Osteoblast (primary cell): Measurements from ENCODE around the gene MTCL3.

Experiments used
- DNase-seq: peaks from one replicate; pipeline ENCODE4 v3.0.0; 2011; ENCODE audit warnings: low spot score, mixed read lengths; ENCODE audit not compliant: insufficient read length; ENCODE audit errors: missing footprints
- H2AFZ ChIP-seq: 2 replicates; pipeline ENCODE4 v1.6.0; 2011; ENCODE audit warnings: mild to moderate bottlenecking, low read length
- H3K27ac ChIP-seq: 2 replicates; pipeline ENCODE4 v1.5.1; 2011; ENCODE audit warnings: mild to moderate bottlenecking, low read depth, low read length, moderate library complexity
- H3K27me3 ChIP-seq: 2 replicates; pipeline ENCODE4 v1.6.0; 2012; ENCODE audit warnings: mild to moderate bottlenecking, control low read depth, inconsistent platforms, low read length, moderate library complexity; ENCODE audit not compliant: insufficient read depth
- H3K36me3 ChIP-seq: 2 replicates; pipeline ENCODE4 v1.5.1; 2011; ENCODE audit warnings: mild to moderate bottlenecking, low read length, control low read depth, moderate library complexity; ENCODE audit not compliant: insufficient read depth
- H3K4me1 ChIP-seq: 2 replicates; pipeline ENCODE4 v1.5.1; 2011; ENCODE audit warnings: mild to moderate bottlenecking, low read length, control low read depth, moderate library complexity; ENCODE audit not compliant: insufficient read depth
- H3K4me2 ChIP-seq: 2 replicates; pipeline ENCODE4 v1.6.0; 2011; ENCODE audit warnings: mild to moderate bottlenecking, low read length; ENCODE audit not compliant: insufficient read depth
- H3K4me3 ChIP-seq: fragments of 200-600 bp; sonication (generic); 3 replicates; pipeline ENCODE4 v1.5.1; 2012; ENCODE audit warnings: mild to moderate bottlenecking, low read length, inconsistent platforms; ENCODE audit not compliant: insufficient read depth
- H3K79me2 ChIP-seq: 2 replicates; pipeline ENCODE4 v1.6.0; 2012; ENCODE audit warnings: mild to moderate bottlenecking, low read length, control low read depth, inconsistent platforms; ENCODE audit not compliant: insufficient read depth
- H3K9me3 ChIP-seq: 2 replicates; pipeline ENCODE4 v1.5.1; 2011; ENCODE audit warnings: low read depth, low read length, control low read depth
- H4K20me1 ChIP-seq: 2 replicates; pipeline ENCODE4 v1.6.0; 2012; ENCODE audit warnings: mild to moderate bottlenecking, low read length, control low read depth; ENCODE audit not compliant: insufficient read depth
- TF ChIP-seq, protein P1 (sequence below): IDR thresholded peaks from 2 replicates; pipeline ENCODE4 v1.5.1; 2011; ENCODE audit warnings: mild to moderate bottlenecking, low read depth, low read length, moderate library complexity; ENCODE audit errors: extremely low read depth

Gene MTCL3

DNA sequence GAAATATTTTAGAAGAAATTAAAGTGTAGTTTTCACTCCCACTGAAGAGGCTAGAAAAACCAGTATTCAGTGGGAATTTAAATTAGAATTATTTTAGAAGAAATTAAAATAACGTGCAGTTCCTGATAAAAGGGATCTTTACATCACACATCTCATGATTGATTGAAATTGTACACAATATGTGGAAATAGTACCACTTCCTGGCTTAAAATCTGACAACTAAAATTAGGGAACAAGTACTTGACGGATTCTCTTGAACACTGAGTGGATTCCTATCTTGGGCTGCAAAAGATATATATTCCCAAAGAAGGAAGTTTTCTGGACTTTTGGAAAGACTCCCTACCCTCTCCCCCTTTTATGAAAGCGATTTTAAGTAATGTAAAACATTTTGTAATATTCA, 14.6 kb upstream of the MTCL3 start:
- H3K36me3 ChIP-seq, result no peaks in the 10 kb centered on the region
- H3K27me3 ChIP-seq, result peaks cover 5% of the 10 kb centered on the region
- no peak for DNase-seq
- H3K9me3 ChIP-seq, result no peaks in the 10 kb centered on the region
- H2AFZ ChIP-seq, result no peak overlapping the region
- TF ChIP-seq, protein P1, sequence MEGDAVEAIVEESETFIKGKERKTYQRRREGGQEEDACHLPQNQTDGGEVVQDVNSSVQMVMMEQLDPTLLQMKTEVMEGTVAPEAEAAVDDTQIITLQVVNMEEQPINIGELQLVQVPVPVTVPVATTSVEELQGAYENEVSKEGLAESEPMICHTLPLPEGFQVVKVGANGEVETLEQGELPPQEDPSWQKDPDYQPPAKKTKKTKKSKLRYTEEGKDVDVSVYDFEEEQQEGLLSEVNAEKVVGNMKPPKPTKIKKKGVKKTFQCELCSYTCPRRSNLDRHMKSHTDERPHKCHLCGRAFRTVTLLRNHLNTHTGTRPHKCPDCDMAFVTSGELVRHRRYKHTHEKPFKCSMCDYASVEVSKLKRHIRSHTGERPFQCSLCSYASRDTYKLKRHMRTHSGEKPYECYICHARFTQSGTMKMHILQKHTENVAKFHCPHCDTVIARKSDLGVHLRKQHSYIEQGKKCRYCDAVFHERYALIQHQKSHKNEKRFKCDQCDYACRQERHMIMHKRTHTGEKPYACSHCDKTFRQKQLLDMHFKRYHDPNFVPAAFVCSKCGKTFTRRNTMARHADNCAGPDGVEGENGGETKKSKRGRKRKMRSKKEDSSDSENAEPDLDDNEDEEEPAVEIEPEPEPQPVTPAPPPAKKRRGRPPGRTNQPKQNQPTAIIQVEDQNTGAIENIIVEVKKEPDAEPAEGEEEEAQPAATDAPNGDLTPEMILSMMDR, result no peak
- H3K4me2 ChIP-seq, result no peak overlapping the region
- no peak overlapping the region for H3K4me3 ChIP-seq
- no peak overlapping the region for H3K27ac ChIP-seq
- no peaks in the 10 kb centered on the region for H3K79me2 ChIP-seq
- no peaks in the 10 kb centered on the region for H4K20me1 ChIP-seq
- peaks cover under 1% of the 10 kb centered on the region for H3K4me1 ChIP-seq

DNA sequence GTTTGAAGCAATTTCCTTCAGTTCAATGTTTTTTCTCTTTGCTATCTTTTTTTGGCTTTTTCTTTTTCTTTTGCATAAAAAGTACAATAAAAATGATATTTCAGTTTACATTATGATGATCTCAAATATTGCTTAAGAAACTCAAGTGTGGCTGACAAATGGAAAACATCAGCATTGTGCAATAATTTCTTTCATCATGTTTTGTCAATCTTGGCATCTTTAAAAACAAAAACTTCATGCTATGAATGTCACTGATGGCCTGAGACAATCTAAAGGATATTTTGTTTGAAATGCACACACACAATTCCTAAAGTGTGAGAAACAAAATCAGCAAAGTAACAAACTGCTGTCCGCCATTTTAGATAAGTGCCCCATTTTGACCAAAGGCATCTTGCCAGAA, 13.9 kb upstream of the MTCL3 start:
- H3K36me3 ChIP-seq, result no peaks in the 10 kb centered on the region
- no peak overlapping the region for H3K4me2 ChIP-seq
- peaks cover 5% of the 10 kb centered on the region for H3K27me3 ChIP-seq
- TF ChIP-seq, protein P1, result no peak
- no peak for DNase-seq
- H3K27ac ChIP-seq, result no peak overlapping the region
- H3K79me2 ChIP-seq, result no peaks in the 10 kb centered on the region
- no peaks in the 10 kb centered on the region for H4K20me1 ChIP-seq
- no peak overlapping the region for H2AFZ ChIP-seq
- H3K4me1 ChIP-seq, result no peaks in the 10 kb centered on the region
- no peaks in the 10 kb centered on the region for H3K9me3 ChIP-seq
- no peak overlapping the region for H3K4me3 ChIP-seq

DNA sequence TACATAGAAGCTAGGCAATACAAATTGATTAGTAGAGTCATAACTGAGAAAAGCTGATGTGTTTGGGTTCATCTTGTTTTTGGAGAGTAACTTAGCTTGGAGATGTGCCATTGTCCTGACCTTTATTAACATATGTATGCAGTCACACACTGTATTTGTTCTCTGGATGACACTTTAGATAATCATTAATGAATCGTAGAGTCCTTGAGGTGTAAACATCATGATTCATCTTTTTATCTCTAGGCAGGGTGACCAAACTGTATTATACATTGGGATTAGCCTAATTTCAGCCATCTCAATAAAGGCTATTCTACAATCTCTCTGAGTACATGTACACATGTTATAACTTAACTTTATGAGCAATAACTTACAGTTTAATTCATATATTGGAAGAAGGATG, 3.6 kb upstream of the MTCL3 start:
- Histone ChIP-seq H4K20me1 (no peaks in the 10 kb centered on the region), H3K4me1 (no peaks in the 10 kb centered on the region), H3K79me2 (no peaks in the 10 kb centered on the region), H3K4me3 (no peak overlapping the region), H3K27me3 (peaks cover 3% of the 10 kb centered on the region), H2AFZ (no peak overlapping the region), H3K36me3 (no peaks in the 10 kb centered on the region), H3K27ac (no peak overlapping the region), H3K4me2 (no peak overlapping the region), H3K9me3 (no peaks in the 10 kb centered on the region)
- TF ChIP-seq, protein P1, result no peak
- no peak for DNase-seq

DNA sequence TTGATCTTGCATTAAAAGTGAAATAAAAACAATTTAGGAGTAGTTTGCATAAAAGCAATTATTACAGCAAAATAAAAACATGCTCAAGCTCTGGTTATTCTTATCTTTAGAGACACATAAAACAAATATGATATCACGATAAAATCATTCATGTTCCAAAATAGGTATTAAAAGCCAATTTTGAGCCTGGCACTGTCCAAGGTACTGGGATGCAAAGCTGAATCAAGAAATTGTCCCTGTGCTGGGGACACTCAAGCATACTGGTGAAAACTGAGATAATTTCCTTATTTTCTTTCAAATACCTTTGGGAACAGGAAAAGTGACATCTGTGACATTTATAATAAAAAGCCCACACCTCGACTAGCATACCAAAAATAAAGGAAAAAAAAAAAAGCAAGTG, 931 bp upstream of the MTCL3 start:
- no peak overlapping the region for H2AFZ ChIP-seq
- H3K4me3 ChIP-seq, result no peak overlapping the region
- H3K9me3 ChIP-seq, result no peaks in the 10 kb centered on the region
- peaks cover 6% of the 10 kb centered on the region for H3K4me1 ChIP-seq
- peaks cover 3% of the 10 kb centered on the region for H3K27me3 ChIP-seq
- no peaks in the 10 kb centered on the region for H4K20me1 ChIP-seq
- no peaks in the 10 kb centered on the region for H3K36me3 ChIP-seq
- DNase-seq, result no peak
- TF ChIP-seq, protein P1, result no peak
- H3K27ac ChIP-seq, result no peak overlapping the region
- H3K79me2 ChIP-seq, result no peaks in the 10 kb centered on the region
- no peak overlapping the region for H3K4me2 ChIP-seq
